Measurements from ENCODE around the gene TMEM125. TPM values are rescaled to one million over a fixed set of nuclear protein-coding genes. Genes with fewer than 3 reads are reported as not detected.

The TMEM125 gene
- total RNA-seq, 1 donor from 2014 or later, result 9.5 TPM

GRCh38 chr1:43321331-43321891 lies 51.6 kb downstream of the TMEM125 start:
- FAIRE-seq, result no peak
- Histone ChIP-seq H3K36me3 (ENCODE audit: control insufficient read depth, insufficient read depth, low read length) (no peaks in the 10 kb centered on the region), H3K4me3 (ENCODE audit: low read depth, low read length) (no peak overlapping the region), H3K27me3 (ENCODE audit: control insufficient read depth, insufficient read depth, low read length) (no peaks in the 10 kb centered on the region)
- no peak for TF ChIP-seq CTCF (IDR thresholded peaks at IDR 0.05; ENCODE audit: insufficient read depth, low read length, severe bottlenecking)
- DNase-seq (ENCODE audit: low read depth), result no peak

DNA sequence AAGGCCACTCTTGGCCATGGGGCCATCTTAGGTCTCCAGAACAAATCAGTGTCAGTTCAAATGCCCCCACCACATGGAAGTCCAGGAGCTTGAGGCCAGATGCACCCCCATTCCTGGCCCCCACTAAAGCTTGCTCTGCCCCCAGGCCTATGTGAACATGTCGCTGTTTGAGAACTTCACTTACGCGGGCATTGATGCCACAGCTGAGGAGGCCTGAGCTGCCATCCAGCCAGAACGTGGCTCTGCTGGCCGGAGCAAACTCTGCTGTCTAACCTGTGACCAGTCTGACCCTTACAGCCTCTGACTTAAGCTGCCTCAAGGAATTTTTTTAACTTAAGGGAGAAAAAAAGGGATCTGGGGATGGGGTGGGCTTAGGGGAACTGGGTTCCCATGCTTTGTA lies 52.7 kb downstream of the TMEM125 start:
- Histone ChIP-seq H3K27me3 (ENCODE audit: control insufficient read depth, insufficient read depth, low read length) (no peaks in the 10 kb centered on the region), H3K36me3 (ENCODE audit: control insufficient read depth, insufficient read depth, low read length) (no peaks in the 10 kb centered on the region), H3K4me3 (ENCODE audit: low read depth, low read length) (no peak overlapping the region)
- TF ChIP-seq CTCF (IDR thresholded peaks at IDR 0.05; ENCODE audit: insufficient read depth, low read length, severe bottlenecking), result no peak
- FAIRE-seq (no peak), DNase-seq (ENCODE audit: low read depth) (no peak)

Other genes with a start within 250 kb of the TMEM125 start
- 161 and 186 TPM in 2 replicates for gene EBNA1BP2, start 97.7 kb upstream of the TMEM125 start, total RNA-seq
- gene CFAP57, start 97.7 kb upstream of the TMEM125 start, total RNA-seq, result under 0.01 TPM in 1 of 2 replicates, not detected in the other
- 3.4 and 11.4 TPM in 2 replicates for gene C1orf210, start 15.6 kb downstream of the TMEM125 start, total RNA-seq
- gene TIE1, start 31.0 kb downstream of the TMEM125 start, total RNA-seq, result 0.53 TPM in 1 of 2 replicates, not detected in the other
- not detected in 2 replicates for gene MPL, start 67.8 kb downstream of the TMEM125 start, total RNA-seq
- gene CDC20, start 89.0 kb downstream of the TMEM125 start, total RNA-seq, result 2.6 and 3.1 TPM in 2 replicates
- 55.8 and 75.8 TPM in 2 replicates for gene ELOVL1, start 98.0 kb downstream of the TMEM125 start, total RNA-seq
- 78.1 and 83.2 TPM in 2 replicates for gene MED8, start 119.8 kb downstream of the TMEM125 start, total RNA-seq
- gene SZT2, start 119.9 kb downstream of the TMEM125 start, total RNA-seq, result 12.6 and 16.5 TPM in 2 replicates
- 21.8 and 28.7 TPM in 2 replicates for gene HYI, start 183.9 kb downstream of the TMEM125 start, total RNA-seq